ENCODE data around the gene ARHGAP29.

Gene ARHGAP29

DNA sequence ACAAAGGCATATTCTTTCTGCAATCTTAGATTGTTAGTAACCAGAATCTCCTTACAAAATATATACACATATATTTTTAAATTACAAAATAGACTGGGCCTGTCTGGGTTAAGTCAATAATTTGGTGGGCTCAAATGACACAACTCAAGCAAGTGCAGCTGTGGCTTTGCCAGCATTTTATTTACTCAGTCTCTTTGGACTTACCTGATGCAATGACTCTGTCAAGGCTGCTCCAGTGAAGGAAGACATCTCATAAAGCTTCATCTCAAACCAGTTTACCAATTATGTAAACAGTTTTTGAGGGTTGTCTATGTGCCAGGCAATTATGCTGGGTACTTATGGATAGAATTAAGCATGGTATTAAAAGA is 93.6 kb downstream of the ARHGAP29 start:
- DNase-seq (ENCODE audit: low read depth): no peak
- TF ChIP-seq, protein P1, sequence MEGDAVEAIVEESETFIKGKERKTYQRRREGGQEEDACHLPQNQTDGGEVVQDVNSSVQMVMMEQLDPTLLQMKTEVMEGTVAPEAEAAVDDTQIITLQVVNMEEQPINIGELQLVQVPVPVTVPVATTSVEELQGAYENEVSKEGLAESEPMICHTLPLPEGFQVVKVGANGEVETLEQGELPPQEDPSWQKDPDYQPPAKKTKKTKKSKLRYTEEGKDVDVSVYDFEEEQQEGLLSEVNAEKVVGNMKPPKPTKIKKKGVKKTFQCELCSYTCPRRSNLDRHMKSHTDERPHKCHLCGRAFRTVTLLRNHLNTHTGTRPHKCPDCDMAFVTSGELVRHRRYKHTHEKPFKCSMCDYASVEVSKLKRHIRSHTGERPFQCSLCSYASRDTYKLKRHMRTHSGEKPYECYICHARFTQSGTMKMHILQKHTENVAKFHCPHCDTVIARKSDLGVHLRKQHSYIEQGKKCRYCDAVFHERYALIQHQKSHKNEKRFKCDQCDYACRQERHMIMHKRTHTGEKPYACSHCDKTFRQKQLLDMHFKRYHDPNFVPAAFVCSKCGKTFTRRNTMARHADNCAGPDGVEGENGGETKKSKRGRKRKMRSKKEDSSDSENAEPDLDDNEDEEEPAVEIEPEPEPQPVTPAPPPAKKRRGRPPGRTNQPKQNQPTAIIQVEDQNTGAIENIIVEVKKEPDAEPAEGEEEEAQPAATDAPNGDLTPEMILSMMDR (conservative IDR thresholded peaks at IDR 0.05; ENCODE audit: low read depth, low read length): no peak
- H3K4me3 ChIP-seq (ENCODE audit: low read depth, low read length): no peak overlapping the region

GRCh38 chr1:94143173-94143808 is 94.1 kb downstream of the ARHGAP29 start:
- peak; percentile 63 for DNase-seq (ENCODE audit: low read depth)
- TF ChIP-seq, protein P1 (conservative IDR thresholded peaks at IDR 0.05; ENCODE audit: low read depth, low read length): no peak
- no peak overlapping the region for H3K4me3 ChIP-seq (ENCODE audit: low read depth, low read length)

- DNase-seq (ENCODE audit: low read depth): no peak
- TF ChIP-seq, protein P1 (conservative IDR thresholded peaks at IDR 0.05; ENCODE audit: low read depth, low read length): no peak
- H3K4me3 ChIP-seq (ENCODE audit: low read depth, low read length): no peak overlapping the region
These were observed 94.8 kb downstream of the ARHGAP29 start for GRCh38 chr1:94142583-94142982.

GRCh38 chr1:94142022-94142421 is 95.4 kb downstream of the ARHGAP29 start:
- TF ChIP-seq, protein P1 (conservative IDR thresholded peaks at IDR 0.05; ENCODE audit: low read depth, low read length): no peak
- no peak overlapping the region for H3K4me3 ChIP-seq (ENCODE audit: low read depth, low read length)
- DNase-seq (ENCODE audit: low read depth): peak; percentile 80

DNA sequence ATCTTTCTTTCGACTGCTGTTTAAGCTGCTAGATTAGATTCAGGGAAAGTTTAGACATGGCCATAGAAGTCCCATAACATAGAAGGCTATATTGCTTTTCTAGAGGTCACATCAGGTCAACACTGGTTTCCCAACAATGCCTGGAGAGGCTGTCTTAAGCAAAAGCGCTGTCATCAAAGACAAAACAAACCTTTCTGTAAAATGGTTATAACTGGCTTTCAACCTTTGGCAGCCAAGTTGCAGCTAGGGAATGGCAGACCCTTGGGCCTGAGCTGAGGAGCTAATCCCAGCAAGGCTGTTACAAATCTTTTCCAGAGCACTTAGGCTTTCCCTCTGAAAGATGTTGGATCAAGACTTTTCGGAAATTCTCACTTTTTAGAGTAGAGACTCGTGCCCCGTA is 105.3 kb downstream of the ARHGAP29 start:
- TF ChIP-seq, protein P1 (conservative IDR thresholded peaks at IDR 0.05; ENCODE audit: low read depth, low read length): no peak
- DNase-seq (ENCODE audit: low read depth): no peak
- no peak overlapping the region for H3K4me3 ChIP-seq (ENCODE audit: low read depth, low read length)

GRCh38 chr1:94130851-94131595 is 106.4 kb downstream of the ARHGAP29 start:
- no peak overlapping the region for H3K4me3 ChIP-seq (ENCODE audit: low read depth, low read length)
- TF ChIP-seq, protein P1 (conservative IDR thresholded peaks at IDR 0.05; ENCODE audit: low read depth, low read length): no peak
- peak; percentile 87 for DNase-seq (ENCODE audit: low read depth)

- H3K4me3 ChIP-seq (ENCODE audit: low read depth, low read length): no peak overlapping the region
- TF ChIP-seq, protein P1 (conservative IDR thresholded peaks at IDR 0.05; ENCODE audit: low read depth, low read length): no peak
- DNase-seq (ENCODE audit: low read depth): peak; percentile 40
These were observed 110.7 kb downstream of the ARHGAP29 start for GRCh38 chr1:94126651-94127050.

Data from choroid plexus epithelial cell (primary cell).